Liver (tissue), 9 donors: ENCODE results near the gene NXPH4. TPM values are rescaled to one million over a fixed set of nuclear protein-coding genes. Genes with fewer than 3 reads are reported as not detected.

Experiments used
- DNase-seq: peaks from one replicate; pipeline ENCODE4 v3.0.0-alpha.2; 2017; ENCODE audit warnings: low spot score
- H3K27ac ChIP-seq, 2 donors: one replicate each; pipeline ENCODE4 v1.7.0; 2013; ENCODE audit warnings: inconsistent platforms in 2 of 2, low read length in 2 of 2, control low read depth in 1 of 2, low read depth in 1 of 2, mild to moderate bottlenecking in 1 of 2
- H3K27me3 ChIP-seq, 4 donors: one replicate each; pipeline versions ENCODE4 v1.6.1 to v1.7.0; 2013; ENCODE audit warnings: low read length in 3 of 4, inconsistent platforms in 1 of 4, mild to moderate bottlenecking in 1 of 4, moderate library complexity in 1 of 4; ENCODE audit not compliant: control insufficient read depth in 4 of 4, insufficient read depth in 4 of 4
- H3K36me3 ChIP-seq, 4 donors: one replicate each; pipeline versions ENCODE4 v1.6.1 to v1.7.0; 2013; ENCODE audit warnings: low read length in 3 of 4, mild to moderate bottlenecking in 3 of 4, low read depth in 1 of 4, moderate library complexity in 1 of 4; ENCODE audit not compliant: control insufficient read depth in 4 of 4, insufficient read depth in 3 of 4
- H3K4me1 ChIP-seq, 4 donors: one replicate each; pipeline versions ENCODE4 v1.6.1 to v1.7.0; 2013; ENCODE audit warnings: low read length in 3 of 4, mild to moderate bottlenecking in 3 of 4, moderate library complexity in 1 of 4; ENCODE audit not compliant: control insufficient read depth in 4 of 4, insufficient read depth in 4 of 4
- H3K4me3 ChIP-seq, 3 donors: one replicate each; pipeline versions ENCODE4 v1.6.1 to v1.7.0; 2013; ENCODE audit warnings: low read length in 3 of 3, control low read depth in 1 of 3, low read depth in 1 of 3, mild to moderate bottlenecking in 1 of 3
- H3K9ac ChIP-seq, 2 donors: one replicate each; pipeline ENCODE4 v1.7.0; 2013; ENCODE audit warnings: low read length in 2 of 2, mild to moderate bottlenecking in 2 of 2, moderate library complexity in 2 of 2, control low read depth in 1 of 2, low read depth in 1 of 2
- H3K9me3 ChIP-seq, 4 donors: one replicate each; pipeline versions ENCODE4 v1.6.1 to v1.7.0; 2013; ENCODE audit warnings: low read length in 3 of 4; ENCODE audit not compliant: control insufficient read depth in 4 of 4
- ATF3 ChIP-seq: IDR thresholded peaks from 2 replicates; pipeline ENCODE4 v1.6.1; 2016; ENCODE audit warnings: antibody characterized with exemption
- FOXA1 ChIP-seq: IDR thresholded peaks from 2 replicates; pipeline ENCODE4 v1.6.1; 2016; ENCODE audit warnings: antibody characterized with exemption
- FOXA2 ChIP-seq: IDR thresholded peaks from 2 replicates; pipeline ENCODE4 v1.6.1; 2016; ENCODE audit warnings: antibody characterized with exemption
- GABPA ChIP-seq, 2 donors: IDR thresholded peaks in 1 of 2; conservative IDR thresholded peaks in 1 of 2; 2 replicates each; pipeline ENCODE4 v1.6.1; 2016; ENCODE audit warnings: antibody characterized with exemption in 2 of 2, mild to moderate bottlenecking in 1 of 2, moderate library complexity in 1 of 2
- JUND ChIP-seq, 2 donors: IDR thresholded peaks; 2 replicates each; pipeline ENCODE4 v1.6.1; 2016; ENCODE audit warnings: antibody characterized with exemption in 2 of 2
- MAX ChIP-seq: IDR thresholded peaks from 2 replicates; pipeline ENCODE4 v1.6.1; 2016; ENCODE audit warnings: antibody characterized with exemption
- NR2F2 ChIP-seq: IDR thresholded peaks from 2 replicates; pipeline ENCODE4 v1.6.1; 2016; ENCODE audit warnings: antibody characterized with exemption
- RAD21 ChIP-seq, 2 donors: IDR thresholded peaks; 2 replicates each; pipeline ENCODE4 v1.6.1; 2016; ENCODE audit warnings: antibody characterized with exemption in 2 of 2, mild to moderate bottlenecking in 2 of 2
- REST ChIP-seq: IDR thresholded peaks from 2 replicates; pipeline ENCODE4 v1.6.1; 2016; ENCODE audit warnings: antibody characterized with exemption, mild to moderate bottlenecking
- RXRA ChIP-seq, 2 donors: IDR thresholded peaks; 2 replicates each; pipeline ENCODE4 v1.6.1; 2017 to 2018; ENCODE audit warnings: antibody characterized with exemption in 2 of 2, mild to moderate bottlenecking in 1 of 2
- TAF1 ChIP-seq: conservative IDR thresholded peaks from 2 replicates; pipeline ENCODE4 v1.6.1; 2016; ENCODE audit warnings: antibody characterized with exemption, mild to moderate bottlenecking
- ZBTB33 ChIP-seq: IDR thresholded peaks from 2 replicates; pipeline ENCODE4 v1.6.1; 2016; ENCODE audit warnings: antibody characterized with exemption
- WGBS: extraction: QIAGEN DNeasy Blood & Tissue Kit; methylation state at CpG from one replicate; pipeline ENCODE4 v1.1.7; 2013; 5-methylcytosine and 5-hydroxymethylcytosine counted together
- polyA plus RNA-seq, 2 donors: library from polyadenylated mRNA; stranded (reverse) in 1 of 2; unstranded in 1 of 2; fragments of 200-250 nt in 1 of 2; fragments of >200 nt in 1 of 2; fragmentation: Nextera tagmentation in 1 of 2; extraction: Ambion mirVana in 1 of 2; gene quantifications; one replicate each; pipeline versions ENCODE4 v1.2.1 to v1.2.3, GENCODE V29; 2013 to 2015
- total RNA-seq, 2 donors: library from RNA; depleted of rRNA; stranded (reverse); fragments of >200 nt; gene quantifications; one replicate each; pipeline ENCODE4 v1.2.3, GENCODE V29; 2014
- donor health status: healthy.
- donor health status: healthy.
- donor health status: healthy.
- donor health status: healthy.
- donor health status: healthy.

NXPH4 gene
- total and polyA plus RNA-seq, 4 donors, result 0.15 TPM; not detected in 3

- Histone ChIP-seq H3K4me3 (no peak overlapping the region), H3K9ac (no peak overlapping the region), H3K36me3 (peaks cover 38 to 100% (median 80%) of the 10 kb centered on the region in 4 donors), H3K27ac (no peak overlapping the region), H3K4me1 (no peaks in the 10 kb centered on the region), H3K27me3 (no peaks in the 10 kb centered on the region), H3K9me3 (no peaks in the 10 kb centered on the region)
- no peak for DNase-seq
- TF ChIP-seq MAX (no peak), FOXA1 (no peak), NR2F2 (no peak)
- WGBS, result 89% methylated on average over 16 of the region's 16 CpGs
Observed at GRCh38 chr12:57192920-57193319, 23.7 kb upstream of the NXPH4 start.

GRCh38 chr12:57193706-57194245 lies 22.8 kb upstream of the NXPH4 start:
- DNase-seq, result no peak
- no peaks in the 10 kb centered on the region for H3K9me3 ChIP-seq
- no peak overlapping the region for H3K27ac ChIP-seq
- H3K27me3 ChIP-seq, result no peaks in the 10 kb centered on the region
- 91% methylated on average over 19 of the region's 19 CpGs for WGBS
- H3K9ac ChIP-seq, result no peak overlapping the region
- H3K4me3 ChIP-seq, result no peak overlapping the region
- H3K36me3 ChIP-seq, result peaks cover 45 to 100% (median 80%) of the 10 kb centered on the region in 4 donors
- TF ChIP-seq TAF1, result no peak
- TF ChIP-seq GABPA (IDR thresholded peaks at IDR 0.05 in 1 of 2, conservative IDR thresholded peaks at IDR 0.05 in 1 of 2), result no peak
- TF ChIP-seq RAD21 (IDR thresholded peaks at IDR 0.05), result no peak
- no peak for TF ChIP-seq ZBTB33
- TF ChIP-seq JUND (IDR thresholded peaks at IDR 0.05), result no peak
- TF ChIP-seq RXRA (IDR thresholded peaks at IDR 0.05), result no peak
- no peak for TF ChIP-seq FOXA2
- no peaks in the 10 kb centered on the region for H3K4me1 ChIP-seq

- peaks cover 49 to 100% (median 80%) of the 10 kb centered on the region in 4 donors for H3K36me3 ChIP-seq
- no peaks in the 10 kb centered on the region for H3K9me3 ChIP-seq
- TF ChIP-seq REST (no peak), ATF3 (no peak)
- 92% methylated on average over 18 of the region's 18 CpGs for WGBS
- H3K4me3 ChIP-seq, result no peak overlapping the region
- no peak for DNase-seq
- H3K27ac ChIP-seq, result no peak overlapping the region
- no peaks in the 10 kb centered on the region for H3K4me1 ChIP-seq
- H3K9ac ChIP-seq, result no peak overlapping the region
- H3K27me3 ChIP-seq, result no peaks in the 10 kb centered on the region
Observed at GRCh38 chr12:57194253-57194652, 22.3 kb upstream of the NXPH4 start.
